HG02970 (cell line): ENCODE data around the gene MYO9B.

Experiments used
- ATAC-seq: cut with Tn5 transposase; IDR thresholded peaks from one replicate; pipeline ENCODE4 v1.9.1; 2021; ENCODE audit warnings: mild to moderate bottlenecking, moderate library complexity, moderate number of reproducible peaks; ENCODE audit not compliant: unreplicated experiment, low FRiP score

The MYO9B gene

GRCh38 chr19:17061205-17061604 lies 14.4 kb upstream of the MYO9B start:
- ATAC-seq: no peak

GRCh38 chr19:17061691-17062090 lies 13.9 kb upstream of the MYO9B start:
- ATAC-seq: no peak

GRCh38 chr19:17063428-17063827 lies 12.1 kb upstream of the MYO9B start:
- no peak for ATAC-seq

GRCh38 chr19:17069193-17069592 lies 6.4 kb upstream of the MYO9B start:
- ATAC-seq: no peak

GRCh38 chr19:17070421-17070820 lies 5.2 kb upstream of the MYO9B start:
- ATAC-seq: no peak

- ATAC-seq: no peak
Measured at GRCh38 chr19:17070912-17071311, 4.7 kb upstream of the MYO9B start.

- no peak for ATAC-seq
Measured at GRCh38 chr19:17073869-17074633, 1.5 kb upstream of the MYO9B start.

GRCh38 chr19:17074634-17075034 lies 943 bp upstream of the MYO9B start:
- no peak for ATAC-seq

GRCh38 chr19:17075864-17076542 lies 426 bp downstream of the MYO9B start:
- no peak for ATAC-seq

GRCh38 chr19:17076543-17076991 lies 990 bp downstream of the MYO9B start:
- no peak for ATAC-seq

- ATAC-seq: no peak
Measured at GRCh38 chr19:17077447-17078028, 2.0 kb downstream of the MYO9B start.

- ATAC-seq: no peak
Measured at GRCh38 chr19:17078036-17078919, 2.7 kb downstream of the MYO9B start.

GRCh38 chr19:17078920-17079709 lies 3.5 kb downstream of the MYO9B start:
- no peak for ATAC-seq

GRCh38 chr19:17079710-17080439 lies 4.3 kb downstream of the MYO9B start:
- no peak for ATAC-seq

GRCh38 chr19:17080440-17080801 lies 4.8 kb downstream of the MYO9B start:
- no peak for ATAC-seq

- ATAC-seq: no peak
Measured at GRCh38 chr19:17081672-17082630, 6.4 kb downstream of the MYO9B start.

GRCh38 chr19:17086120-17086519 lies 10.5 kb downstream of the MYO9B start:
- no peak for ATAC-seq

GRCh38 chr19:17086834-17087233 lies 11.3 kb downstream of the MYO9B start:
- no peak for ATAC-seq
